HG03175 (cell line): ENCODE measurements around the gene EXT2.

Source experiments
- ATAC-seq: cut with Tn5 transposase; IDR thresholded peaks from one replicate; pipeline ENCODE4 v1.9.1; 2021; ENCODE audit warnings: mild to moderate bottlenecking, moderate library complexity; ENCODE audit not compliant: unreplicated experiment

EXT2 gene

GRCh38 chr11:44198146-44198724 lies 102.8 kb downstream of the EXT2 start:
- ATAC-seq = no peak

GRCh38 chr11:44199298-44199697 lies 103.8 kb downstream of the EXT2 start:
- no peak for ATAC-seq

- ATAC-seq = no peak
These were observed 104.3 kb downstream of the EXT2 start for GRCh38 chr11:44199816-44200215.

GRCh38 chr11:44203270-44204043 lies 108.0 kb downstream of the EXT2 start:
- no peak for ATAC-seq

- ATAC-seq = no peak
These were observed 109.9 kb downstream of the EXT2 start for GRCh38 chr11:44205352-44205751.

GRCh38 chr11:44205836-44206235 lies 110.4 kb downstream of the EXT2 start:
- no peak for ATAC-seq

- no peak for ATAC-seq
These were observed 111.8 kb downstream of the EXT2 start for GRCh38 chr11:44207292-44207691.

GRCh38 chr11:44208976-44209603 lies 113.6 kb downstream of the EXT2 start:
- no peak for ATAC-seq

GRCh38 chr11:44212128-44212527 lies 116.7 kb downstream of the EXT2 start:
- ATAC-seq = no peak

- ATAC-seq = no peak
These were observed 117.7 kb downstream of the EXT2 start for GRCh38 chr11:44213148-44213547.

GRCh38 chr11:44217432-44217831 lies 122.0 kb downstream of the EXT2 start:
- no peak for ATAC-seq

GRCh38 chr11:44219830-44220796 lies 124.6 kb downstream of the EXT2 start:
- no peak for ATAC-seq

GRCh38 chr11:44221456-44221855 lies 126.0 kb downstream of the EXT2 start:
- no peak for ATAC-seq

GRCh38 chr11:44221992-44222391 lies 126.5 kb downstream of the EXT2 start:
- ATAC-seq = no peak

- no peak for ATAC-seq
These were observed 127.8 kb downstream of the EXT2 start for GRCh38 chr11:44223238-44223637.

GRCh38 chr11:44224867-44225501 lies 129.5 kb downstream of the EXT2 start:
- ATAC-seq = no peak

- ATAC-seq = no peak
These were observed 131.0 kb downstream of the EXT2 start for GRCh38 chr11:44226490-44226889.

- no peak for ATAC-seq
These were observed 131.5 kb downstream of the EXT2 start for GRCh38 chr11:44226945-44227344.

GRCh38 chr11:44228379-44228778 lies 132.9 kb downstream of the EXT2 start:
- no peak for ATAC-seq

- ATAC-seq = no peak
These were observed 133.6 kb downstream of the EXT2 start for GRCh38 chr11:44229098-44229497.

GRCh38 chr11:44229624-44230023 lies 134.1 kb downstream of the EXT2 start:
- ATAC-seq = no peak
